Measurements from ENCODE around the gene SYT6. TPM values are rescaled to one million over a fixed set of nuclear protein-coding genes. Genes with fewer than 3 reads are reported as not detected.

SYT6 gene
- total RNA-seq, 1 experiment from 2014 or later = not detected

- no peaks in the 10 kb centered on the region for H3K9me3 ChIP-seq (ENCODE audit: control insufficient read depth in 1 of 2, insufficient read depth in 1 of 2, low read depth in 1 of 2, low read length in 2 of 2)
- H3K9ac ChIP-seq (ENCODE audit: low read length) = no peak overlapping the region
- H3K4me1 ChIP-seq (ENCODE audit: control insufficient read depth in 1 of 2, insufficient read depth in 2 of 2, low read length in 2 of 2) = no peaks in the 10 kb centered on the region
- no peak for DNase-seq (ENCODE audit: low read depth, low spot score)
- H3K27ac ChIP-seq (ENCODE audit: low read depth, low read length) = no peak overlapping the region
- peaks cover 63% of the 10 kb centered on the region for H3K27me3 ChIP-seq (ENCODE audit: insufficient read depth, low read length)
- no peak overlapping the region for H3K4me3 ChIP-seq (replicated peaks in 1 of 2; ENCODE audit: low read depth in 1 of 2, low read length in 2 of 2)
- RAD21 ChIA-PET (ENCODE audit: low non-redundant PET in 1 of 2, low total read pairs in 2 of 2, uncharacterized antibody in 2 of 2, unreplicated experiment in 2 of 2) = no interaction called here
- H3K36me3 ChIP-seq (ENCODE audit: control insufficient read depth in 1 of 2, insufficient read depth in 2 of 2, low read length in 2 of 2) = no peaks in the 10 kb centered on the region
- H3K9me2 ChIP-seq (ENCODE audit: insufficient read depth) = no peaks in the 10 kb centered on the region
- intact Hi-C loops (cut with micrococcal nuclease) = no loop called here
- H3K4me2 ChIP-seq (ENCODE audit: low read length) = no peak overlapping the region
- no peak overlapping the region for H2AFZ ChIP-seq (ENCODE audit: low read depth, low read length, poor library complexity, severe bottlenecking)
- TF ChIP-seq RAD21 (IDR thresholded peaks at IDR 0.05; ENCODE audit: low read depth) (no peak), SRF (IDR thresholded peaks at IDR 0.05; ENCODE audit: low read depth) (no peak), CBX3 (IDR thresholded peaks at IDR 0.05; ENCODE audit: low read depth) (no peak), EZH2phosphoT487 (IDR thresholded peaks at IDR 0.05; ENCODE audit: borderline replicate concordance) (no peak), REST (IDR thresholded peaks at IDR 0.05; ENCODE audit: low read depth) (no peak), POLR2AphosphoS5 (IDR thresholded peaks at IDR 0.05; ENCODE audit: low read depth, low read length) (no peak), SP1 (IDR thresholded peaks at IDR 0.05; ENCODE audit: low read depth) (no peak), ELF1 (IDR thresholded peaks at IDR 0.05; ENCODE audit: borderline replicate concordance, low read depth) (no peak), ATF3 (IDR thresholded peaks at IDR 0.05) (no peak), JUND (IDR thresholded peaks at IDR 0.05) (no peak), ZNF274 (IDR thresholded peaks at IDR 0.05; ENCODE audit: low read depth, low read length) (no peak), FOSL1 (IDR thresholded peaks at IDR 0.05; ENCODE audit: low read depth) (no peak)
- TF ChIP-seq, protein P1, sequence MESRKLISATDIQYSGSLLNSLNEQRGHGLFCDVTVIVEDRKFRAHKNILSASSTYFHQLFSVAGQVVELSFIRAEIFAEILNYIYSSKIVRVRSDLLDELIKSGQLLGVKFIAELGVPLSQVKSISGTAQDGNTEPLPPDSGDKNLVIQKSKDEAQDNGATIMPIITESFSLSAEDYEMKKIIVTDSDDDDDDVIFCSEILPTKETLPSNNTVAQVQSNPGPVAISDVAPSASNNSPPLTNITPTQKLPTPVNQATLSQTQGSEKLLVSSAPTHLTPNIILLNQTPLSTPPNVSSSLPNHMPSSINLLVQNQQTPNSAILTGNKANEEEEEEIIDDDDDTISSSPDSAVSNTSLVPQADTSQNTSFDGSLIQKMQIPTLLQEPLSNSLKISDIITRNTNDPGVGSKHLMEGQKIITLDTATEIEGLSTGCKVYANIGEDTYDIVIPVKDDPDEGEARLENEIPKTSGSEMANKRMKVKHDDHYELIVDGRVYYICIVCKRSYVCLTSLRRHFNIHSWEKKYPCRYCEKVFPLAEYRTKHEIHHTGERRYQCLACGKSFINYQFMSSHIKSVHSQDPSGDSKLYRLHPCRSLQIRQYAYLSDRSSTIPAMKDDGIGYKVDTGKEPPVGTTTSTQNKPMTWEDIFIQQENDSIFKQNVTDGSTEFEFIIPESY (IDR thresholded peaks at IDR 0.05; ENCODE audit: extremely low read depth, insufficient replicate concordance, low read length) = no peak
- no peaks in the 10 kb centered on the region for H4K20me1 ChIP-seq (ENCODE audit: insufficient read depth)
- no peaks in the 10 kb centered on the region for H3K79me2 ChIP-seq (ENCODE audit: insufficient read depth, low read length)
- ATAC-seq = no peak
- CTCF ChIA-PET = no interaction called here
- POLR2A ChIA-PET = no interaction called here
- no TSS peak for BruUV-seq (replicated peaks)
Measured at GRCh38 chr1:114088392-114089299, 65.0 kb downstream of the SYT6 start.
